GM23338 (cell line): Measurements from ENCODE around the gene JAM3. TPM values are rescaled to one million over a fixed set of nuclear protein-coding genes. Genes with fewer than 3 reads are reported as not detected.

ENCODE experiments used
- ATAC-seq: fragments of 200-7000 bp; cut with Tn5 transposase; 3 replicates; pipeline ENCODE4 v1.9.1; 2020
- DNase-seq: peaks from one replicate; pipeline ENCODE4 v3.0.0-alpha.2; 2015; ENCODE audit warnings: low spot score
- H2AFZ ChIP-seq: fragments of 200-600 bp; sonication (generic); 2 replicates; pipeline ENCODE4 v1.8.0; 2016; ENCODE audit warnings: antibody characterized with exemption, mild to moderate bottlenecking, moderate library complexity
- H3F3A ChIP-seq: fragments of 200-600 bp; sonication (generic); replicated peaks from 2 replicates; pipeline ENCODE4 v1.8.0; 2017; ENCODE audit warnings: antibody characterized with exemption, mixed run types, low read depth
- H3K27ac ChIP-seq: fragments of 200-600 bp; sonication (generic); 2 replicates; pipeline ENCODE4 v1.6.1; 2016; ENCODE audit warnings: low read depth
- H3K27me3 ChIP-seq: fragments of 200-600 bp; sonication (generic); 2 replicates; pipeline ENCODE4 v1.8.0; 2016; ENCODE audit warnings: mild to moderate bottlenecking, mixed run types, moderate library complexity; ENCODE audit not compliant: insufficient read depth
- H3K36me3 ChIP-seq: fragments of 200-600 bp; sonication (generic); 2 replicates; pipeline ENCODE4 v1.8.0; 2016; ENCODE audit warnings: mild to moderate bottlenecking; ENCODE audit not compliant: insufficient read depth
- H3K4me1 ChIP-seq: fragments of 200-600 bp; sonication (generic); 2 replicates; pipeline ENCODE4 v1.8.0; 2016; ENCODE audit warnings: mild to moderate bottlenecking, moderate library complexity; ENCODE audit not compliant: insufficient read depth
- H3K4me2 ChIP-seq: fragments of 200-600 bp; sonication (generic); 2 replicates; pipeline ENCODE4 v1.7.1; 2017; ENCODE audit warnings: mixed run types
- H3K4me3 ChIP-seq: fragments of 200-600 bp; sonication (generic); 2 replicates; pipeline ENCODE4 v1.6.1; 2016; ENCODE audit warnings: mixed run types
- H3K79me2 ChIP-seq: fragments of 200-600 bp; sonication (generic); replicated peaks from 2 replicates; pipeline ENCODE4 v1.8.0; 2017; ENCODE audit warnings: mild to moderate bottlenecking; ENCODE audit not compliant: insufficient read depth
- H3K9me2 ChIP-seq: fragments of 200-600 bp; sonication (generic); 2 replicates; pipeline ENCODE4 v1.8.0; 2017; ENCODE audit not compliant: insufficient read depth
- H4K20me1 ChIP-seq: fragments of 200-600 bp; sonication (generic); replicated peaks from 2 replicates; pipeline ENCODE4 v1.8.0; 2017; ENCODE audit warnings: mild to moderate bottlenecking; ENCODE audit not compliant: insufficient read depth
- H3K27ac Mint-ChIP-seq: 2 replicates; pipeline ENCODE4 v1.8.0; 2020; ENCODE audit warnings: inconsistent platforms, mild to moderate bottlenecking, moderate library complexity, mixed read lengths
- H3K27me3 Mint-ChIP-seq: 3 replicates; pipeline ENCODE4 v1.8.0; 2022; ENCODE audit warnings: low read depth, mild to moderate bottlenecking, moderate library complexity, mixed read lengths, inconsistent platforms; ENCODE audit not compliant: insufficient read depth, poor library complexity
- H3K36me3 Mint-ChIP-seq: 3 replicates; pipeline ENCODE4 v1.8.0; 2021; ENCODE audit warnings: low read depth, mild to moderate bottlenecking, inconsistent platforms, moderate library complexity, mixed read lengths
- H3K4me1 Mint-ChIP-seq: 3 replicates; pipeline ENCODE4 v1.8.0; 2020; ENCODE audit warnings: mild to moderate bottlenecking, inconsistent platforms, mixed read lengths
- H3K4me3 Mint-ChIP-seq: 3 replicates; pipeline ENCODE4 v1.8.0; 2021; ENCODE audit warnings: moderate library complexity, mild to moderate bottlenecking, inconsistent platforms, mixed read lengths
- H3K9me3 Mint-ChIP-seq: 3 replicates; pipeline ENCODE4 v1.8.0; 2020; ENCODE audit warnings: moderate library complexity, mild to moderate bottlenecking, inconsistent platforms, mixed read lengths
- CREB1 ChIP-seq: fragments of 250-450 bp; sonication (Bioruptor Pico); IDR thresholded peaks from 2 replicates; pipeline ENCODE4 v1.5.0; 2020; ENCODE audit warnings: low read depth, mild to moderate bottlenecking, moderate library complexity
- JUNB ChIP-seq: IDR thresholded peaks from one replicate; pipeline ENCODE4 v1.6.1; 2016; ENCODE audit warnings: antibody characterized with exemption; ENCODE audit not compliant: unreplicated experiment
- NANOG ChIP-seq: IDR thresholded peaks from 2 replicates; pipeline ENCODE4 v1.6.1; 2016; ENCODE audit warnings: antibody characterized with exemption, borderline replicate concordance
- POLR2AphosphoS5 ChIP-seq: IDR thresholded peaks from 2 replicates; pipeline ENCODE4 v1.6.1; 2016; ENCODE audit warnings: antibody characterized with exemption, low read depth
- STAT1 ChIP-seq: IDR thresholded peaks from one replicate; pipeline ENCODE4 v1.6.1; 2016; ENCODE audit warnings: antibody characterized with exemption; ENCODE audit not compliant: unreplicated experiment
- ZNF331 ChIP-seq: fragments of 250-450 bp; sonication (Bioruptor Pico); IDR thresholded peaks from 2 replicates; pipeline ENCODE4 v1.5.0; 2020; ENCODE audit warnings: low read depth, mild to moderate bottlenecking, moderate library complexity
- polyA plus RNA-seq: library from polyadenylated mRNA; unstranded; fragments of >200 nt; fragmentation: Nextera tagmentation; extraction: Ambion mirVana; gene quantifications from 2 replicates; pipeline ENCODE4 v1.2.1, GENCODE V29; 2016
- total RNA-seq: library from RNA; depleted of rRNA; stranded (reverse); fragments of >200 nt; shearing (Covaris generic); gene quantifications from 2 replicates; pipeline ENCODE4 v1.2.3, GENCODE V29; 2014
- TF ChIP-seq, protein P1 (sequence below): fragments of 250-450 bp; sonication (Bioruptor Pico); IDR thresholded peaks from 2 replicates; pipeline ENCODE4 v1.5.0; 2020; ENCODE audit warnings: mild to moderate bottlenecking, moderate library complexity
- TF ChIP-seq, protein P2 (sequence below), 2 experiments: fragments of 200-600 bp in 1 of 2; sonication (generic) in 1 of 2; conservative IDR thresholded peaks; 2 replicates each; pipeline versions ENCODE4 v1.5.1 to v1.6.1; 2016 to 2017; ENCODE audit warnings: antibody characterized with exemption in 2 of 2, low read depth in 2 of 2, mild to moderate bottlenecking in 2 of 2, moderate library complexity in 1 of 2
- TF ChIP-seq, protein P3 (sequence below): IDR thresholded peaks from 2 replicates; pipeline ENCODE4 v1.6.1; 2016; ENCODE audit warnings: antibody characterized with exemption

Gene JAM3
- total and polyA plus RNA-seq, 2 experiments from 2014 or later = 14.1 to 41.5 TPM

DNA sequence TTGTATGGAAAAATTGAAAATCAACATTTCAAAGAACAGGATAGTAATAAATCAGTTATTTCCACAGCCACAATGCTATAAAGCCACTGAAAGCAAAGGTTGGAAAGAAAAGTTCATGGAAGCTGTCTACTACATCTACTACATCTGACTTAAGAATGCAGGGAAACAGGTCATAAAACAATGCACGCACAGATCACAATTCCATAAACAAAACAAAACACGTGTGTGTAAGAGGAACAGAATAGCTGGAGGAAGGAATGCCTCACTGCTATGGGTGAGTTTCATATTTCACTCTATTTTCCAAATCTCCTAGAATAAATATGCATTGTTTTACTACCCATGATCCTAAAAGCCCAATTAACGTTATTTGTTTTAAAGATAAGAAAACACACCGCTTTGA, 88.6 kb downstream of the JAM3 start:
- no peak overlapping the region for H3K4me3 ChIP-seq
- peaks cover 52% of the 10 kb centered on the region for H3K36me3 ChIP-seq
- H2AFZ ChIP-seq = no peak overlapping the region
- H3K4me2 ChIP-seq = no peak overlapping the region
- peaks cover 28% of the 10 kb centered on the region for H3K27me3 Mint-ChIP-seq
- no peak overlapping the region for H3K4me3 Mint-ChIP-seq
- H4K20me1 ChIP-seq = peaks cover 3% of the 10 kb centered on the region; the same call in 1 of the 2 replicates
- H3K9me3 Mint-ChIP-seq = peaks cover 25% of the 10 kb centered on the region
- H3K4me1 Mint-ChIP-seq = no peaks in the 10 kb centered on the region
- ATAC-seq (no peak), DNase-seq (no peak)
- H3K27ac Mint-ChIP-seq = no peak overlapping the region
- H3K79me2 ChIP-seq = 0 out of 2 replicates have a peak, but pooled peaks cover 2% of the 10 kb centered on the region
- no peaks in the 10 kb centered on the region for H3K27me3 ChIP-seq
- H3F3A ChIP-seq = no peaks in the 10 kb centered on the region
- TF ChIP-seq CREB1 (CRISPR knock-in tag) (no peak), NANOG (no peak), JUNB (no peak), POLR2AphosphoS5 (no peak), ZNF331 (CRISPR knock-in tag) (no peak), STAT1 (no peak)
- TF ChIP-seq, protein P1, sequence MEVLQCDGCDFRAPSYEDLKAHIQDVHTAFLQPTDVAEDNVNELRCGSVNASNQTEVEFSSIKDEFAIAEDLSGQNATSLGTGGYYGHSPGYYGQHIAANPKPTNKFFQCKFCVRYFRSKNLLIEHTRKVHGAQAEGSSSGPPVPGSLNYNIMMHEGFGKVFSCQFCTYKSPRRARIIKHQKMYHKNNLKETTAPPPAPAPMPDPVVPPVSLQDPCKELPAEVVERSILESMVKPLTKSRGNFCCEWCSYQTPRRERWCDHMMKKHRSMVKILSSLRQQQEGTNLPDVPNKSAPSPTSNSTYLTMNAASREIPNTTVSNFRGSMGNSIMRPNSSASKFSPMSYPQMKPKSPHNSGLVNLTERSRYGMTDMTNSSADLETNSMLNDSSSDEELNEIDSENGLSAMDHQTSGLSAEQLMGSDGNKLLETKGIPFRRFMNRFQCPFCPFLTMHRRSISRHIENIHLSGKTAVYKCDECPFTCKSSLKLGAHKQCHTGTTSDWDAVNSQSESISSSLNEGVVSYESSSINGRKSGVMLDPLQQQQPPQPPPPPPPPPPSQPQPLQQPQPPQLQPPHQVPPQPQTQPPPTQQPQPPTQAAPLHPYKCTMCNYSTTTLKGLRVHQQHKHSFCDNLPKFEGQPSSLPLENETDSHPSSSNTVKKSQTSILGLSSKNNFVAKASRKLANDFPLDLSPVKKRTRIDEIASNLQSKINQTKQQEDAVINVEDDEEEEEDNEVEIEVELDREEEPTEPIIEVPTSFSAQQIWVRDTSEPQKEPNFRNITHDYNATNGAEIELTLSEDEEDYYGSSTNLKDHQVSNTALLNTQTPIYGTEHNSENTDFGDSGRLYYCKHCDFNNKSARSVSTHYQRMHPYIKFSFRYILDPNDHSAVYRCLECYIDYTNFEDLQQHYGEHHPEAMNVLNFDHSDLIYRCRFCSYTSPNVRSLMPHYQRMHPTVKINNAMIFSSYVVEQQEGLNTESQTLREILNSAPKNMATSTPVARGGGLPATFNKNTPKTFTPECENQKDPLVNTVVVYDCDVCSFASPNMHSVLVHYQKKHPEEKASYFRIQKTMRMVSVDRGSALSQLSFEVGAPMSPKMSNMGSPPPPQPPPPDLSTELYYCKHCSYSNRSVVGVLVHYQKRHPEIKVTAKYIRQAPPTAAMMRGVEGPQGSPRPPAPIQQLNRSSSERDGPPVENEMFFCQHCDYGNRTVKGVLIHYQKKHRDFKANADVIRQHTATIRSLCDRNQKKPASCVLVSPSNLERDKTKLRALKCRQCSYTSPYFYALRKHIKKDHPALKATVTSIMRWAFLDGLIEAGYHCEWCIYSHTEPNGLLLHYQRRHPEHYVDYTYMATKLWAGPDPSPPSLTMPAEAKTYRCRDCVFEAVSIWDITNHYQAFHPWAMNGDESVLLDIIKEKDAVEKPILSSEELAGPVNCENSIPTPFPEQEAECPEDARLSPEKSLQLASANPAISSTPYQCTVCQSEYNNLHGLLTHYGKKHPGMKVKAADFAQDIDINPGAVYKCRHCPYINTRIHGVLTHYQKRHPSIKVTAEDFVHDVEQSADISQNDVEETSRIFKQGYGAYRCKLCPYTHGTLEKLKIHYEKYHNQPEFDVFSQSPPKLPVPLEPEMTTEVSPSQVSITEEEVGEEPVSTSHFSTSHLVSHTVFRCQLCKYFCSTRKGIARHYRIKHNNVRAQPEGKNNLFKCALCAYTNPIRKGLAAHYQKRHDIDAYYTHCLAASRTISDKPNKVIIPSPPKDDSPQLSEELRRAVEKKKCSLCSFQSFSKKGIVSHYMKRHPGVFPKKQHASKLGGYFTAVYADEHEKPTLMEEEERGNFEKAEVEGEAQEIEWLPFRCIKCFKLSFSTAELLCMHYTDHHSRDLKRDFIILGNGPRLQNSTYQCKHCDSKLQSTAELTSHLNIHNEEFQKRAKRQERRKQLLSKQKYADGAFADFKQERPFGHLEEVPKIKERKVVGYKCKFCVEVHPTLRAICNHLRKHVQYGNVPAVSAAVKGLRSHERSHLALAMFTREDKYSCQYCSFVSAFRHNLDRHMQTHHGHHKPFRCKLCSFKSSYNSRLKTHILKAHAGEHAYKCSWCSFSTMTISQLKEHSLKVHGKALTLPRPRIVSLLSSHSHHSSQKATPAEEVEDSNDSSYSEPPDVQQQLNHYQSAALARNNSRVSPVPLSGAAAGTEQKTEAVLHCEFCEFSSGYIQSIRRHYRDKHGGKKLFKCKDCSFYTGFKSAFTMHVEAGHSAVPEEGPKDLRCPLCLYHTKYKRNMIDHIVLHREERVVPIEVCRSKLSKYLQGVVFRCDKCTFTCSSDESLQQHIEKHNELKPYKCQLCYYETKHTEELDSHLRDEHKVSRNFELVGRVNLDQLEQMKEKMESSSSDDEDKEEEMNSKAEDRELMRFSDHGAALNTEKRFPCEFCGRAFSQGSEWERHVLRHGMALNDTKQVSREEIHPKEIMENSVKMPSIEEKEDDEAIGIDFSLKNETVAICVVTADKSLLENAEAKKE (CRISPR knock-in tag) = no peak
- TF ChIP-seq, protein P2, sequence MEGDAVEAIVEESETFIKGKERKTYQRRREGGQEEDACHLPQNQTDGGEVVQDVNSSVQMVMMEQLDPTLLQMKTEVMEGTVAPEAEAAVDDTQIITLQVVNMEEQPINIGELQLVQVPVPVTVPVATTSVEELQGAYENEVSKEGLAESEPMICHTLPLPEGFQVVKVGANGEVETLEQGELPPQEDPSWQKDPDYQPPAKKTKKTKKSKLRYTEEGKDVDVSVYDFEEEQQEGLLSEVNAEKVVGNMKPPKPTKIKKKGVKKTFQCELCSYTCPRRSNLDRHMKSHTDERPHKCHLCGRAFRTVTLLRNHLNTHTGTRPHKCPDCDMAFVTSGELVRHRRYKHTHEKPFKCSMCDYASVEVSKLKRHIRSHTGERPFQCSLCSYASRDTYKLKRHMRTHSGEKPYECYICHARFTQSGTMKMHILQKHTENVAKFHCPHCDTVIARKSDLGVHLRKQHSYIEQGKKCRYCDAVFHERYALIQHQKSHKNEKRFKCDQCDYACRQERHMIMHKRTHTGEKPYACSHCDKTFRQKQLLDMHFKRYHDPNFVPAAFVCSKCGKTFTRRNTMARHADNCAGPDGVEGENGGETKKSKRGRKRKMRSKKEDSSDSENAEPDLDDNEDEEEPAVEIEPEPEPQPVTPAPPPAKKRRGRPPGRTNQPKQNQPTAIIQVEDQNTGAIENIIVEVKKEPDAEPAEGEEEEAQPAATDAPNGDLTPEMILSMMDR (conservative IDR thresholded peaks at IDR 0.05; ENCODE audit: low read depth in 2 of 2) = no peak
- TF ChIP-seq, protein P3, sequence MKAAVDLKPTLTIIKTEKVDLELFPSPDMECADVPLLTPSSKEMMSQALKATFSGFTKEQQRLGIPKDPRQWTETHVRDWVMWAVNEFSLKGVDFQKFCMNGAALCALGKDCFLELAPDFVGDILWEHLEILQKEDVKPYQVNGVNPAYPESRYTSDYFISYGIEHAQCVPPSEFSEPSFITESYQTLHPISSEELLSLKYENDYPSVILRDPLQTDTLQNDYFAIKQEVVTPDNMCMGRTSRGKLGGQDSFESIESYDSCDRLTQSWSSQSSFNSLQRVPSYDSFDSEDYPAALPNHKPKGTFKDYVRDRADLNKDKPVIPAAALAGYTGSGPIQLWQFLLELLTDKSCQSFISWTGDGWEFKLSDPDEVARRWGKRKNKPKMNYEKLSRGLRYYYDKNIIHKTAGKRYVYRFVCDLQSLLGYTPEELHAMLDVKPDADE = no peak
- no peak overlapping the region for H3K27ac ChIP-seq
- H3K36me3 Mint-ChIP-seq = peaks cover 91% of the 10 kb centered on the region
- no peaks in the 10 kb centered on the region for H3K4me1 ChIP-seq
- no peaks in the 10 kb centered on the region for H3K9me2 ChIP-seq
